GM12874 (cell line): ENCODE data around the gene PKIG.

Source experiments
- CTCF ChIP-seq: IDR thresholded peaks from 2 replicates; pipeline ENCODE4 v1.5.1; 2011; ENCODE audit warnings: low read depth, mild to moderate bottlenecking, control low read depth, low read length, moderate library complexity; ENCODE audit not compliant: insufficient read depth

Gene PKIG

GRCh38 chr20:44614525-44614924 lies 32.1 kb downstream of the PKIG start:
- no peak for TF ChIP-seq CTCF

GRCh38 chr20:44615169-44615791 lies 32.9 kb downstream of the PKIG start:
- TF ChIP-seq CTCF, result no peak

- no peak for TF ChIP-seq CTCF
Observed at GRCh38 chr20:44615876-44616603, 33.7 kb downstream of the PKIG start.

- no peak for TF ChIP-seq CTCF
Observed at GRCh38 chr20:44616604-44616964, 34.2 kb downstream of the PKIG start.

GRCh38 chr20:44618318-44618731 lies 35.9 kb downstream of the PKIG start:
- TF ChIP-seq CTCF, result no peak

- TF ChIP-seq CTCF, result no peak
Observed at GRCh38 chr20:44619294-44619693, 36.9 kb downstream of the PKIG start.

GRCh38 chr20:44620030-44620429 lies 37.7 kb downstream of the PKIG start:
- no peak for TF ChIP-seq CTCF
